SW480 (cell line): ENCODE data around the gene ANKS1B.
"Not testable (repeated sequence)": the region's sequence is repeated elsewhere in the genome, so short reads cannot be mapped to it uniquely, and the experiment has no call there.

ENCODE experiments used
- DNase-seq: peaks from one replicate; pipeline ENCODE4 v3.0.0-alpha.2; 2016; ENCODE audit warnings: low spot score

Gene ANKS1B

GRCh38 chr12:99374023-99374422, 610.7 kb downstream of the ANKS1B start:
- no peak for DNase-seq

DNA sequence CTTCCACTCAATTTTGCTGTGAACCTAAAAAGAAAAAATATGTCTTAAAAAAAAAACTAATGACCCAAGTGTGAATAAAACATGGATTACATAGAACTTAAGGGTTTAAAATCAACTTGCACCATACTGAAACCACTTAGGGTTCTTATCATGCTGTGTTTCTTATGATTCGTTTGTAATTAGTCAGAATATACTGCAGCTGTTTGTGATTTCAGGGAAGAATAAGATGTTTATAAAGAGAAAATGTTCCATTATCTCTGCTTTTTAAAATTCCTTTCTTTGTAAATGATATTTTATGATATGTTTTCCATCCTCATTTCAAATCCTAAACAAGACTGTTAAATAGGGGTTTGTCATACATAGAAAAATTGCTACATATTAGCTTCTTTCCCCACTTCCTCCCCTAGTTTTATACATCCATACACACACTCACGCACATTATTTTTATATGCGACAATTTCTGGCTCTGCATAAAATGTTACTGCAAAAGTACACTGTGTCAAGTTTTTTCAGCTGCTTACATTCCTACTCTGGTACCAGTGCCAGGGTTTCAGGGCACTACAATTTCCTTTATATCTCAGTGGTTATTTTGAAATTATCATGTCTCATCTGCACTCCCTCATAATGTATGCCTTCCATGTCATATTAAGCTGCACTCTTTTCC, 612.3 kb downstream of the ANKS1B start:
- DNase-seq, result no peak

DNA sequence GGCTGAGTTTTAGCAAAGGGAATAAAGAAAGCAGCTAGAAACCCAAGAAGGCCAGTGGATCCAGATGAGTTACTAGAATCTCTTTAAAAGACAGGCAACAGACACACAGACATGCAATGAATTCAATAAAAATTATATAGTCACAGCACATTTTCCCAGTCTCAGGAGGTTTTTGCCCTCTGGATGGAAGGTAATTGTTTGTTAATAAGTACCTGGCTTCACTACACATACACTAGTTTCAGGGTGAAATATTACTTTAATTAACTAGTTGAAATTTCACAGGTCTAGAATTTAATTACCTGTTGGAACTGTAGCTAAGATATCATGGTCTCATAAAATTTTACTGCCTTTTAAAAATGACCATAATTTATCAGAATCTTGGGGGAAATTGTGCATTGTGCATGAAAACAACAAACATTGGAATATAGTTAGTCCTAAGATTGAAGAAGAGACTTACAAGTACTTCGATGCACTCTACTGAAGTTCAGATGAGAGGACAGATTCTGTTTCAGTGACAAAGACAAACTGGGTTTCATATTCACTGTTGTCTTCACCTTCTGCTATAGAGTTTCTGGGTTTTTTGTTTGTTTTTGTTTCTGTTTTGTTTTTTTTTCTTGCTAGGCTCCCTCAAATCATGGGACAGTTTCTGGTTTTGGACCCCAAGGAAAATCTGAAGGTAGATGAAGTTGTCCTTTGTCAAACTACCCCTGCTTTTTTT, 614.2 kb downstream of the ANKS1B start:
- no peak for DNase-seq

DNA sequence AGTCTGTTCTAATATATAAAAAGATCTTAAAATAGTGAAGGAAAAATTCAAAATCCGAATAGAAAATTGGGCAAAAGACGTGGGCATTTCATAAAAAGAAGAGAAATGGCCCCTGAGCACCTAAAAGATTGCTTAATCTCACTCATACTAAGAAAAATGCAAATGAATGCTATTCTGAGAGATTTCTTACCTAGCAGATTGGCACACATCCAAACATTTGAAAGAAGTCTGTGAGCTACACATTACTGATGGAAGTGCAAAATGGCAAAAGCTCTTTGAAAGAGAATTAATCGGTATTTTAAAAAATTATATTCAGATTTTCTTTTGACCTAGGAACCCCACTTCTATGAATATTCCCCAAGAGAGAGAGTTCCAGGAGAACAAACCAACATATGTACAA, 617.6 kb downstream of the ANKS1B start:
- DNase-seq, result no peak

GRCh38 chr12:99352269-99352668, 632.5 kb downstream of the ANKS1B start:
- no peak for DNase-seq

GRCh38 chr12:99343960-99344359, 640.8 kb downstream of the ANKS1B start:
- no peak for DNase-seq

GRCh38 chr12:99339663-99340062, 645.1 kb downstream of the ANKS1B start:
- no peak for DNase-seq

DNA sequence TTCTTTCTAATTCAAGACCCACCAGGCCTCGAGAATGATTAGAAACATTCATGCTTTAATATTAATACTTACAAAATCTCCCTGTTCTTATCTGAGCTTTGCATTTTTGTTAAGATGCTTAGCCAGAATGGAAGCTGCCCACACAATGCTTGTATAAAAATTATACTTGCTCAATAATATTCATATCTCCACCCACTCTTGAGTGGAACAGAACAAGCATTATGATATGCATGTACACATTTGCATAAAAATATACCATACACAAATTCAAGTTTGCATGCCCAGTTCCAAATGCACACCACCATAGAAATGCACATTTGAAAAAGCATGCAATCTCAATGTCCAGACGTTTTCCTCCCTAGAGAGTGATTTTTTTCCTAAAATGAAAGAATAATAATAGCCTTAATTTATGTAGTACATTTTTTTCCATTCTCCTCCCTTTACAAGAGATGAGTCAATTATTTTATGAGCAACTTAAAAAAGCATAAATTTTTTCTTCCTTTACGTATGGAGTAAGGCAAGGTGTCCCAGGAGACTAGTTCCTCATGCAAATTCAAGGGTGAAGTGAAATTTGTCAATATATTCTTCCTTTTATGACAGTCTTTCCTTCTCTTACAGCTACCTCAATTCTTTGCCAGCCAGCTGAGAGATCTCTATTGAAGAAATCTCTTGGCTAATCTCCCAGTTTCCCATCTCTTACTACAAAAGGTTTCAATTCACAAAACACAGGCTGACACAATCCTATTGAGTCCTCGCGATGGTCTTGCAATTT, 650.3 kb downstream of the ANKS1B start:
- no peak for DNase-seq

DNA sequence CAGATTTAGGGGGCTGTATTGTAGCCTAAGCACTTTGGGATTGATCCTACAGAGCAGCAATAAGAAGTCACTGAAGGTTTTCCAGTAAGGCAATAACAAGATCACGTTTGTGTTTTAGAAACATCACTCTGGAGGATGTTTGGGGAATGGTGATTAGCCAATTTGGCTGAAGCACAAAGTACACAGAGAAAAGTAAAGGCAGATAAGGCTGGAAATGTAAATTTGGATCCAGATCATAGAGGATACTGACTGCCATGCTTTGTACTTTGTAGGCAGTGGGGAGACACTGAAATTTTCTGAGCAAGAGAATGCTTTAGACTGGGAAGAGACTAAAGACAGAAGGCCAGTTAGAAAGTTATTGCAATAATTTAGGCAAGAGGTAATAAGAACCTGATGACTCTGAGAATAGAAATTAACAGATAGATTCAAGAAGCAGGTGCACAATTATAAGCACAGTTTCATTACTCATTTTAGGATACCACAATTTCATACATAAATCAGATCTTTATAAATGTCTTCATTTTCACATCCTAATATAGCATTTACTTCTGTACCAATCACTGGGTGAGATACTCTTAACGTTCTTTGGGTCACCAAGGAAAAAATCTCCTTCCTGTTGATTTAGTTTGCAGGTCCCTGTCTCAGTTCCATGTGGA, 651.7 kb downstream of the ANKS1B start:
- DNase-seq, result no peak

- DNase-seq, result no peak
These were observed 654.5 kb downstream of the ANKS1B start for GRCh38 chr12:99330216-99330615.

DNA sequence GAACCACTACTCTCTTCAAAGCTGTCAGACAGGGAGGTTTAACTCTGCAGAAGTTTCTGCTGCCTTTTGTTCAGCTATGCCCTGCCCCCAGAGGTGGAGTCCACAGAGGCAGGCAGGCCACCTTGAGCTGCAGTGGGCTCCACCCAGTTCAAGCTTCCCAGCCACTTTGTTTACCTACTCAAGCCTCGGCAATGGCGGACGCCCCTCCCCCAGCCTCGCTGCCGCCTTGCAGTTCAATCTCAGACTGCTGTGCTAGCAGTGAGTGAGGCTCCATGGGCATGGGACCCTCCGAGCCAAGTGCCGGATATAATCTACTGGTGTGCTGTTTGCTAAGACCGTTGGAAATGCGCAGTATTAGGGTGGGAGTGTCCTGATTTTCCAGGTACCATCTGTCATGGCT, 663.5 kb downstream of the ANKS1B start:
- not testable (repeated sequence) for DNase-seq

DNA sequence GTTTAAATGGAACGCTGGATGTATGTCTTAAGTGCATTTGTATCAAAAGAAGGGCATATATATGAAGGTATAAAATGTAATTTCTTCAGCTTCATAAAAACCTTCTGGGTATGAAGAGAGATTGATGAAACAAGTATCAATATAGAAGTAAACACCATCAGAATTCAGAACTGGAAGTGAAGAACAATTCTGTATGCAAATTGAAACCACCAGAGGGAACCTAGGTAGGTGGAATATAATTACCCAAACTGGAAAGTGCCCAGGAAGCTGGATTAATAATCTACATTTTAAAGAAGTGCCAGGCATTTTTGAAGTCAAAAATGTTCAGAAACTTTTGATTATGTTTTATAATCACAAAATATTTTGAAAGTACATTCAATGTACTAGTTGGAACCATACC, 673.4 kb downstream of the ANKS1B start:
- no peak for DNase-seq

- DNase-seq, result no peak
These were observed 674.9 kb downstream of the ANKS1B start for GRCh38 chr12:99309812-99310211.

DNA sequence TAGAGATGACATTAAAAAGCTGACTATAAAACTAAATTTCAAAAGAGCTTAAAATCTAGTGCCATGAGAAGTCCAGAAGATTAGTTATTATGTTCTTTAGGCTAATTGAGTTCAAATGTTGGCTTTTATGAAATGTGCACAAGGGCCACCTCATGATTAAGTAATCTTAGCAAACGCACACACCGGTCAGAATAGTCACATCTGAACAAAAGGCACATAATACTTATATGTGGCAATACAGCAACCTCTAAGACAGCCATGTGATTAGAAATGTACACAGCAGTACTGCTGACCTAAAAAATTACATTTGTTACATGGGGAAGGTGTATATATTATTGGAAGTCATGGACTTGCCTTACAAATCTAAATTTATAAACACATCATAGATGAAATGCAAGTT, 681.9 kb downstream of the ANKS1B start:
- DNase-seq, result no peak

DNA sequence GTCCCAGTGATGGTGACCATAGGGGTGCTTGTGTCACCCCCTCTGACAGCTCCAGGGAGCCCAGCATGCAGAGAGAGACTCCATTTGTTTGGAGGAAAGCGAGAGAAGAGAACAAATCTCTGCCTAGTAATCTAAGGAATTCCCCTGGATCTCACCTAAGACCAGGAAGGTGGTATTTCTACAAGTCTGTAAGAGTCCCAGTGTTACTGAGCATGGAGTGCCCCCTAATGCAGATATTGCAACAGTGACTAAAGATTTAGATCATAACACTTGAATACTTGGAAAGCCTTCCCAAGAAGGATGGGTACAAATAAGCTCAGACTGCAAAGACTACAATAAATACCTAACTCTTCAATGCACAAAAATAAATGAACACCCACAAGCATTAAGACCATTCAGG, 697.6 kb downstream of the ANKS1B start:
- DNase-seq, result no peak

- no peak for DNase-seq
These were observed 700.6 kb downstream of the ANKS1B start for GRCh38 chr12:99284161-99284560.

GRCh38 chr12:99282624-99283023, 702.1 kb downstream of the ANKS1B start:
- DNase-seq, result no peak

DNA sequence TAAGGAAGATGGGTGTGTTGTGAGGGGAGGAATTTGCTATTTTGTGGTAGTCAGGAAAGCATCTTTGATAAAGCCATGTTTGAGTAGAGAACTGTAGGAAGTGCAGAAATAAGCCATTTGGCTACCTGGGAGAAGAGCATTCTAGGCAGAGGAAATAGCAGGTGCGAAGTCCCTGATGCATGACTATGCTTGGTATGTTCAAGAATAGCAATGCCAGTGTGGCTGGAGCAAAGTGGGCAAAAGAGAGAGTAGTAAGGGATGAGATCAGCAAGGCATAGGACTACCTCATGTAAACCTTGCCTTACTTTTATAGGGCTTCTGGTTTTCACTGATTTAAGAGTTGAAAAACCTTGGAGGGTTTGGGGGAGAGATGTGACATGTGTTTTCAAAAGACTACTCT, 702.6 kb downstream of the ANKS1B start:
- no peak for DNase-seq

- DNase-seq, result no peak
These were observed 703.5 kb downstream of the ANKS1B start for GRCh38 chr12:99281277-99281676.

GRCh38 chr12:99278899-99279298, 705.8 kb downstream of the ANKS1B start:
- no peak for DNase-seq

DNA sequence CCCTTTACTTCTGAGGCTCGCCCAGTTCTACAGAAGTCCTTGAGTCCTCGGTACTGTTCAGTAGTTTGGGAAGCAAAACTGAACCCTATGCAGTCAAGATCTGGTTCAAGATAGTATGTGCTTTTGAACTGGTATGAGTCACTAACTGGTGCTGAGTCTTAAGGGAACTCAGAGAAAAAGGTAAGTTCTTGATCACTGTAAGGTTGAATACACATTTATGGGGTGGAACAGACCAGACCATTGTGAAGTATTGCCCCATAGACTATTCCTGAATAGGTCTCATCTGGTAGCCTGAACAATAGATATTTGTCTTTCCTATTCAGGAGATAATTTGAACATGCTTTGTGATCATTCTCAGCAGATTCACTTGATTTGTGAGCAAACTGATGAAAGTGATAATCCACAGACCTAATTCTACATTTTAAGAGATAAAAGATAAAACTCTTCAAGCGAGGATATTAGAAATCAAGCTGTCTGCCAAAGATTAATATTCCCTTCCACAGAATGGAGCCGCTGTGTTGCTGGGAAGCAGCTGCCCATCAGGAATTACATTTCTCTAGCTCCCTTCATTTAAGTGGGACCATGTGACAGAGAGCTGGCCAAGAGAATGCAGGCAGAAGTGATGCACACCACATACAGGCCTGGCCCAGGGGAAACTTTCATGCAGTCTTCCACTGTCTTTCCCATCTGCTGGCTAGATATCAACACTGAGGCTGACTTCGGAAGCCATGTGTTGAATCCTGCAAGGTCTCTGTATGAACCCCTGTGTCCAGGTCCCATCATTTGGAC, 707.0 kb downstream of the ANKS1B start:
- DNase-seq, result no peak

DNA sequence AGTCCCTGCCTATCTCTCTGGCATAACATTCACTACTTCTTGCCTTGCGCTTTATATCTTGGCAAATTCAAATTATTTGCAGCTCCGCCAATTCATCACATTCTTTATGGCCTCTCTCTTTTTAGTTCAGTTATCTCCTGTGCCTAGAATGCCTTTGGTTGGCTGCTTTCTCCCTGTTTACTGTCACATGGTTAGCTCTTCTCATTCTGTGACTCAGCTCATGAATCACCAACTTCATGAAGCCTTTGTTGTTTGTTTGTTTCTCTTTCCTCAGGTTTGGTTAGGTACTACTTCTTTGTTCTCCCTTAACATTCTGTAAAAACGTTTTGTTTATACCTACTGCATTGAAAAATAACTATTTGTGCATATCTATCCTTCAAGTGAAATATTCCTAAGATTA, 713.7 kb downstream of the ANKS1B start:
- DNase-seq, result peak; percentile 5
